ENCODE results near the gene CACNA1A.

- TF ChIP-seq FOXM1 (IDR thresholded peaks at IDR 0.05; ENCODE audit: borderline replicate concordance) (no peak), ELF4 (IDR thresholded peaks at IDR 0.05) (no peak), ARNT (IDR thresholded peaks at IDR 0.05) (no peak), FOXA1 (IDR thresholded peaks at IDR 0.05) (no peak)
Observed at GRCh38 chr19:13330285-13330684, 176.0 kb downstream of the CACNA1A start.
